Chondrocyte (in vitro differentiated cells): Measurements from ENCODE around the gene ABHD6. TPM values are rescaled to one million over a fixed set of nuclear protein-coding genes. Genes with fewer than 3 reads are reported as not detected.
A peak's percentile ranks its signal among the peaks of the same experiment; 100 is the strongest.

Source experiments
- DNase-seq: peaks from one replicate; pipeline ENCODE4 v3.0.0; 2021; ENCODE audit warnings: mixed read lengths, low spot score
- H3K27ac Mint-ChIP-seq: one replicate; pipeline ENCODE4 v1.8.0; 2021; ENCODE audit warnings: mild to moderate bottlenecking, moderate library complexity, mixed read lengths; ENCODE audit not compliant: unreplicated experiment
- H3K27me3 Mint-ChIP-seq: 2 replicates; pipeline ENCODE4 v1.8.0; 2021; ENCODE audit warnings: low read depth, mixed read lengths
- H3K36me3 Mint-ChIP-seq: 2 replicates; pipeline ENCODE4 v1.8.0; 2021; ENCODE audit warnings: low read depth, mixed read lengths
- H3K4me1 Mint-ChIP-seq: 2 replicates; pipeline ENCODE4 v1.8.0; 2021; ENCODE audit warnings: low read depth, mild to moderate bottlenecking, mixed read lengths
- H3K4me3 Mint-ChIP-seq: one replicate; pipeline ENCODE4 v1.8.0; 2021; ENCODE audit warnings: mild to moderate bottlenecking, moderate library complexity, mixed read lengths; ENCODE audit not compliant: unreplicated experiment
- H3K9me3 Mint-ChIP-seq: 2 replicates; pipeline ENCODE4 v1.8.0; 2021; ENCODE audit warnings: low read depth, mixed read lengths
- CTCF ChIP-seq: fragments of 200-600 bp; sonication (generic); IDR thresholded peaks from 2 replicates; pipeline ENCODE4 v1.5.0; 2021; ENCODE audit warnings: antibody characterized with exemption, mild to moderate bottlenecking, moderate library complexity
- total RNA-seq: library from RNA; stranded (reverse); gene quantifications from 3 replicates; pipeline ENCODE4 v1.2.1, GENCODE V29; 2021

Gene ABHD6
- total RNA-seq, 1 donor from 2014 or later, result 7.4 TPM

DNA sequence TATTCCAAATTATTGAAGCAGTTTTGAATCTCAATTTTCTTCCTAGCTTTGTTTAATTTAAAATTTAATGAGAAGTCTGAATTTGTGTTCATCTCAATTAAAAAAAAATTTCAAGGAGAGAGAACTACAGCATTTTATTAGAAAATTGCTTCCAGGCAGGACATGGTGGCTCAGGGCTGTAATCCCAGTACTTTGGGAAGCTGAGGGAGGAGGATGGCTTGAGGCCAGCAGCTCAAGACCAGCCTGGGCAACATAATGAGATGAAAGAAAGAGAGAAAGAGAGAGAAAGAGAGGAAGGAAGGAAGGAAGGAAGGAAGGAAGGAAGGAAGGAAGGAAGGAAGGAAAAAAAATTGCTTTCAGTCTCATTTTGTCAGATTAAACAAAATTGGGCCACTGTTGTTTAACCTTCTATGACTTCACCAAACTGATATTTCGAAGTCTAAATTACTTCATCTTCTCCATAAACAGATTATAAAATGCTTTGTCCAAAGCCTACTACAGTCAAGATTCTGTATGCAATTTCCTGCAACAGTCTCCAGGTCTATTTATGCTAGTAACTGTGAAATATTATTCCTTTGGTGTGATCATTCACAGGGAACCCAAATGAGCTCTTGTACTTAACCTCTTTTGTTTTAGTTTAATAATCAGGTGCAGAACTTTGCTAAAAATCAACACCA, 6.6 kb upstream of the ABHD6 start:
- Mint-ChIP-seq H3K27me3 (peaks cover 6% of the 10 kb centered on the region), H3K4me3 (no peak overlapping the region), H3K36me3 (no peaks in the 10 kb centered on the region), H3K27ac (no peak overlapping the region), H3K9me3 (no peaks in the 10 kb centered on the region), H3K4me1 (peaks cover 4% of the 10 kb centered on the region)
- DNase-seq, result no peak
- TF ChIP-seq CTCF, result no peak

- H3K27me3 Mint-ChIP-seq, result peaks cover 5% of the 10 kb centered on the region
- no peaks in the 10 kb centered on the region for H3K36me3 Mint-ChIP-seq
- H3K4me1 Mint-ChIP-seq, result peaks cover 6% of the 10 kb centered on the region
- DNase-seq, result no peak
- H3K9me3 Mint-ChIP-seq, result no peaks in the 10 kb centered on the region
- no peak overlapping the region for H3K27ac Mint-ChIP-seq
- no peak overlapping the region for H3K4me3 Mint-ChIP-seq
- no peak for TF ChIP-seq CTCF
These were observed 5.9 kb upstream of the ABHD6 start for GRCh38 chr3:58231666-58232065.

GRCh38 chr3:58234516-58234931, 3.1 kb upstream of the ABHD6 start:
- peaks cover 5% of the 10 kb centered on the region for H3K27me3 Mint-ChIP-seq

DNA sequence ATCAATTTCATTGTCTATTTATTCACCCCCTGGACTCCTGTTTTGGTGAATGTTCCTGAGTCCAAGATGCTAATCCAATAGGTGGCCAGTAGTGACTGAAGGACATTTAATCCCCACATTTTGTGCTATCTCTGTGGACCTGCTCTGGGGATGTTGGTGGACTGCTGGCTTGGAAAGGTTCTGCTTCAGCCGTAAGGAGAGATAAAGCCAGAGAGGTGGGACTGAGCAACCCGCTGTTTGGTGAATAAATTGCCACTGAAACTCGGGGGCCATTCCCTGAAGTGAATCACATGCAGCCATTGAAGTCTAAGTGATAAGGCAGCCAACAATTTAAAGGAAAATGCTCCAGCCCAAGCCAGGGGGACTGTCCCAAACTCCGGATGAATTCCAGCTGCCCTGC, 1.6 kb upstream of the ABHD6 start:
- H3K4me3 Mint-ChIP-seq, result no peak overlapping the region
- H3K27ac Mint-ChIP-seq, result no peak overlapping the region
- H3K9me3 Mint-ChIP-seq, result no peaks in the 10 kb centered on the region
- H3K27me3 Mint-ChIP-seq, result no peaks in the 10 kb centered on the region
- no peak for TF ChIP-seq CTCF
- H3K36me3 Mint-ChIP-seq, result no peaks in the 10 kb centered on the region
- DNase-seq, result no peak
- peaks cover 15% of the 10 kb centered on the region for H3K4me1 Mint-ChIP-seq

More at GRCh38 chr3:58234516-58234931, 3.1 kb upstream of the ABHD6 start:
- no peaks in the 10 kb centered on the region for H3K36me3 Mint-ChIP-seq
- peaks cover 15% of the 10 kb centered on the region for H3K4me1 Mint-ChIP-seq
- no peak overlapping the region for H3K27ac Mint-ChIP-seq
- no peak for DNase-seq
- H3K9me3 Mint-ChIP-seq, result no peaks in the 10 kb centered on the region
- no peak overlapping the region for H3K4me3 Mint-ChIP-seq
- TF ChIP-seq CTCF, result no peak

- no peak for TF ChIP-seq CTCF
- Mint-ChIP-seq H3K27ac (peak overlapping the region; percentile 32), H3K36me3 (no peaks in the 10 kb centered on the region), H3K27me3 (no peaks in the 10 kb centered on the region), H3K4me1 (peaks cover 15% of the 10 kb centered on the region), H3K4me3 (peak overlapping the region; percentile 87), H3K9me3 (no peaks in the 10 kb centered on the region)
- DNase-seq, result no peak
These were observed 910 bp upstream of the ABHD6 start for GRCh38 chr3:58236527-58237237.
